HG02938 (cell line): ENCODE data around the gene COQ2.
"Not testable (repeated sequence)": the region's sequence is repeated elsewhere in the genome, so short reads cannot be mapped to it uniquely, and the experiment has no call there.

Experiments used
- ATAC-seq: cut with Tn5 transposase; IDR thresholded peaks from one replicate; pipeline ENCODE4 v1.9.1; 2021; ENCODE audit warnings: mild to moderate bottlenecking, moderate library complexity; ENCODE audit not compliant: unreplicated experiment

Gene COQ2, protein sequence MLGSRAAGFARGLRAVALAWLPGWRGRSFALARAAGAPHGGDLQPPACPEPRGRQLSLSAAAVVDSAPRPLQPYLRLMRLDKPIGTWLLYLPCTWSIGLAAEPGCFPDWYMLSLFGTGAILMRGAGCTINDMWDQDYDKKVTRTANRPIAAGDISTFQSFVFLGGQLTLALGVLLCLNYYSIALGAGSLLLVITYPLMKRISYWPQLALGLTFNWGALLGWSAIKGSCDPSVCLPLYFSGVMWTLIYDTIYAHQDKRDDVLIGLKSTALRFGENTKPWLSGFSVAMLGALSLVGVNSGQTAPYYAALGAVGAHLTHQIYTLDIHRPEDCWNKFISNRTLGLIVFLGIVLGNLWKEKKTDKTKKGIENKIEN

DNA sequence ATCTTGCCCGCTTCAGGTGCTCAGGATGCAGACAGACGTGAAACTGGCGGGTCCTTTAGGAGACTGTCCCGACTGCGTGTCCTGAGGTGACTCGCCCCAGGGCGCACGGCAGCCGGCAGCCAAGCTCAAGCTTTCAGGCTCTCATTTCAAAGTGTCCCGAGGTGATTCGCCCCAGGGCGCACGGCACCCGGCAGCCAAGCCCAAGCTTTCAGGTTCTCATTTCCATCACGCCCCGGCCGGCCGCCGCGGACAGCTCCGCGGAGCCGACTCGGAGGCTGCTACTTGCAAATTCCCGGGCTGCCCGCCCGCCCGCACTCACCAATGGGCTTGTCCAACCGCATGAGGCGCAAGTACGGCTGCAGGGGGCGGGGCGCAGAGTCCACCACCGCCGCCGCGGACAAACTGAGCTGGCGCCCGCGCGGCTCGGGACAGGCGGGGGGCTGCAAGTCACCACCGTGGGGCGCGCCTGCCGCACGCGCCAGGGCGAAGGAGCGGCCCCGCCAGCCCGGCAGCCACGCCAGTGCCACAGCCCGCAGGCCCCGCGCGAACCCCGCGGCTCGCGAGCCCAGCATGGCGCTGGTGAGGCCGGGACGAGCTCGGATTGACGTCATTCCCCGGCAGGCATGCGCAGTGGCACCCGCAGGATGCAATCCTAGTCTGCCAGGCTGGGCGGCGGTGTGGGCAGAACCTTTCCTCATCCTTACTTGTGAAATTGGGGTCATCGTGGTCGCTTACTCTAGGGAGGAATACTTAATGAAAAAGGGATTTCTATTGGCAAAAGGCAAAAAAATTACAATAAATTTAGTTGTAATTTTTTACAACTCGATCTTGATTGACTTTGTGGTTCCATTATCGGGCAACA is at the start of gene COQ2:
TSS of gene COQ2 (minus strand) at position 606 of the 862 bp plus-strand sequence. CDS start at position 572, 34 bp downstream.
- ATAC-seq, result peak; percentile 76

DNA sequence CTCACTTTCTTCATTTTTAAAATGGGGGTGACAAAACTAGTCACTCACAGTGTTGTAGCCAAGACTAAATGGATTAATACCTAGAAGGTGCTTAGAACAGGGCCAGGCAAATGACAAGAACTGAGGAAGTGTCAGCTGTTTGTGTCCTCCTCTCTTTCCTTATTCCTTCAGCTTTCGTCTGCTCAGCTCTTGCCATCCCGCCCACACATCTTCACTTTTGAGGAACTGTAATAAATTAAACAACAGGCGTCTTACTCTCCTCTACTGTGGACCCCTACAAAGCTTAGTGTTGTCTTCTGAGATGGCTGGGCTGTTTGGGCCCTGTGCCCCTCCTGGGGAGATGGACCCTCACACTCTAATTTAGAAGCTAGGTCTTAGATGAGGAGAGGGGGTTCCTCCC is 47.4 kb upstream of the COQ2 start:
- ATAC-seq, result no peak

DNA sequence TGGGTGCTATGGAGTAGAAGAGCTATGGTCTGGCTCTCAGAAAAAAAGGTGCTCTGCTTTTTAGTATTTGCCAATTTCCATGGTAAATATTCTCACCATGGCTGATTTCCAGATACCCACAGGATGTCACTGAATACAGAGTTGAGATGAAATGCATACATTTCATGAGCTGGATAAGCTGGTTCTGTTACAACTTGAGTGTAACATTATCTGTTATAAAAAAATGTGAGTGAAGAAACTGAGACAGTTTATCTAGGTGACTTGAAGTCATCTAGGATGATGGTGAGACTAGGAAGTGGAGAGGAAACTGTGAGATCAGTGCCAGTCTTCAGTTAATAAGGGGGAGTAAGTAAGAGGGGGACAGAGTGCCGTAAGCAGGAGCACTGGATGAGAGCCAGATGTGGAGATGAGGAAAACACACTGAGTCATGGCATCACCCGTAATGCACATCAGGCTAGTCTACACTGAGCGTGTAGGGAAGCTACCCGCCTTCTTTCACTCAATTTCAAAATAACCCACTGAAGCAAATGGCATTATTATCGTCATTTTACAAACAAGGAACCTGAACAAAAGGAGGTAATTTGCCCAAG is 45.0 kb upstream of the COQ2 start:
- ATAC-seq, result no peak

DNA sequence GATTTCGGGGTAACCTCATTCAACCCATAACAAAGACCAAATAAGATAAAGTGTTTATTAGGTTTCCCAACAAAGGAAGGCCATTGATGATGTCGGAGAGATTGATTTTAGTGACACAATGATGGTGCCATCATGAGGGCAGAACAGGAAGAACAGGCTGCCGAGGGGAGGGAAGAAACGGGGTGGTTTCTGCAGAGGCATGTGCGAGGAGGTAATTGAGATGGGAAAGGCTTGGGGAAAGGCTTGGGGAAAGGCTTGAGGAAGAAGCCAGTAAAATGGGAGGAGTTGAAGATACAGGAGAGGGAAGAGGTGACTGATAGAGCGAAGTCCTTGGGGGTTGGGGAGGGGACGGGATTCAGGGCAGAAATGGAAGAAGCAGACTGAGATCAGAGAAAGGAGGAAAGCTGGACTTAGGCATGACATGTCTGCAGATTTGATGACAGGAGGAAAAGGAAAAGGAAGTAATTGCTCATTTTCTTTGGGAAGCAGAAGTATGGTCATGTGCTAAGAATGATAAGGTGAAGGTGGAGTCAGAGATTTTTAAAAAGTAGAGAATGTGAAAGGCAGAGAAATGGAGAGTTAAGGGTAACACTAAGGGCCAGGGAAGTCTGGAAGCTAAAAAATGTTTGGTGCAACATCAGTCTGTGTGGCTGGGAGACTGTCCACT is 44.1 kb upstream of the COQ2 start:
- no peak for ATAC-seq

DNA sequence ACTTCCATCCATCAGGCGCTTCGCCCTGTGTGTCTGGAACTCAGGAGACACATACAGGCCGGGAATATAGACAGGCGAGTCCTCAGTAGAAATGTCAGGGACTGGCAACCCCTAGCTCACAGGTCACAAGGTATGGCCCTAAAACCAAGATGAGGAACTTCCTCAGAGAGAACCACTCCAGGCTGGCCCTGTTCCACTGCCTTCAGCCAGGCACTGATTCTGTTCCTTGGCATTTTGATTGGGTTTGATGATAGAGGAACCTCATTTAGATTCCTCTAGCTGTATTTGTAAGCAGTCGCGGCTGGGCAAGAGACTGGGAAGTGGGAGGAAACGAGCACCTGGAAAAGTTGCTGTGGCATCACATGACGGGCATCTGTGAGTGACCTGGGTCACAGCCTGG is 41.9 kb upstream of the COQ2 start:
- ATAC-seq, result no peak

DNA sequence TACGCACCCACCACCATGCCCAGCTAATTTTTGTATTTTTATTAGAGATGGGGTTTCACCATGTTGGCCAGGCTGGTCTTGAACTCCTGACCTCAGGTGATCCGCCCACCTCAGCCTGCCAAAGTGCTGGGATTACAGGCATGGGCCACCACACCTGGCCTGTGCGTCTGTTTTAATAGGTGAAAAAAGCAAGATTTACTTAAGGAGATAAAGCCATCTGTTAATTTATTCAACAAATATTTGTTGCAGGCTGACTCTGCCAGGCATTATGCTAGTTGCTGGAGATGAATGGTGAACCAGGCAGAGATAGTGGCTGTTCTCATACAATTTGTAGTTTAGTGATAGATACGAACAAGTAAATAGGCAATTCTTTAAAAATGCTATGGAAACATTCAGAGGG is 40.7 kb upstream of the COQ2 start:
- not testable (repeated sequence) for ATAC-seq

DNA sequence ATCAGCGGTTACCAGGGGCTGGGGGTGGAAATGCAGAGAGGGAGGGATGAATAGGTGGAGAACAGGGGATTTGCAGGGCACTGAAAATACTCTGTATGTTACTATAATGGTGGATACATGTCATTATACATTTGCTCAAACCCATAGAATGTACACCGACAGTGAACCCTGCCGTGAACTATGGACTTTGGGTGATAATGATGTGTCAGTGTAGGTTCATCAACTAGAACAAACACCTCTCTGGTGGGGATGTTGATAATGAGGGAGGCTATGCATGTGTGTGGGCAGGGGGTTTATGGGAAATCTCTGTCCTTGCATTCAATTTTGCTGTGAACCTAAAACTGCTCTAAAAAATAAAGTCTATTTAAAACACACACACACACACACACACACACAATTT is 38.5 kb upstream of the COQ2 start:
- no peak for ATAC-seq

DNA sequence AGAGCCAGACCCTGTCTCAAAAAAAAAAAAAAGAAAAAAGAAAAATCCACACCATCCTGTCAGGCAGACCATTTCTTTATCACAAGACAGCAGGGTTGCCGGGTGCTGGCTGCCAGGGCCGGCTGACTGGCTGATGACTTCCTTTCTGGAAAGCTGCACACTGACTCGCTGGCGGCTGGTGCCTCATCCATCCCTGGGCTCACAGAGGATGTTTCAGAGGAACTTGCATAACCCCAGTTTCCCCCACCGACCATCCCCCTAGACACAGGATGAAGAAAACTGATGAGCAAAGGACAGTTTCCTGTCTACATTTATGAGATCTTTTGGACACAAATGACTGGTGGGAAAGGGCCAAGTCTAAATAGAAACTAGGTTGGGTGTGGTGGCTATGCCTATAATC is 36.0 kb upstream of the COQ2 start:
- ATAC-seq, result no peak

DNA sequence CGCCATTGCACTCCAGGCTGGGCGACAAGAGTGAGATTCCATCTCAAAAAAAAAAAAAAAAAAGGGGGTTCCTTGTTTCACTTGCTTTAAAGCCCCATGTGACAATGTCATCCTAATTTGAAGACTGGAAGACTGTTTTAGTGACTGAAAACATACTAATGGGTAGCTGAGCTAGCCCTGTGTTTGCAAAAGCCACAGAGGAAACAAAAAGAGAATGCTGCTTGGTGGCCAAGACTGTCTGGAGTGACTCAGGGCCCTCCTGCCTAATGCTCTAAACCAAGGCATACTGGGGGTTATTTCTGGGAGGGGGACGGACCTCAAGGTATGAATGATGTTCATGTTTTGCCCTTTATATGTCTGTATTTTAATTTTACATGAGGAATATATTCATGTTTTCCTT is 34.1 kb upstream of the COQ2 start:
- ATAC-seq, result no peak

DNA sequence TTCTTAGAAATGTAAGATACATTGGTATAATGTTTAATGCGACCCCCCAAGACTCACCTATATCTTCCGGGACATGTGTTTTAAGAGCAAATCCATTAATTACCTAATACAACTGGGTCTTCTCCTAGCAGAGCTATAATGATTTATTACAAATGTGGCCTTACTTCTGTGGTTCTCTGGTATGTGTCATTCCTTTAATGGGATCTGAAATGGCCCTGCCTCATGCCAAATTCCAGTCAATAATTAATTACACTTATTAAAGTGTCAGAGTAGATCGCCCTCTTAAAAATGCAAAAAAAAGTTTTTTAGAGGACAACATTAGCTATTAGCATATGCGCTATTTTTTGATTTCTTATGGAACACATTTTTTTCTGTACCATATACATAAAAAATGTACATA is 33.1 kb upstream of the COQ2 start:
- no peak for ATAC-seq

DNA sequence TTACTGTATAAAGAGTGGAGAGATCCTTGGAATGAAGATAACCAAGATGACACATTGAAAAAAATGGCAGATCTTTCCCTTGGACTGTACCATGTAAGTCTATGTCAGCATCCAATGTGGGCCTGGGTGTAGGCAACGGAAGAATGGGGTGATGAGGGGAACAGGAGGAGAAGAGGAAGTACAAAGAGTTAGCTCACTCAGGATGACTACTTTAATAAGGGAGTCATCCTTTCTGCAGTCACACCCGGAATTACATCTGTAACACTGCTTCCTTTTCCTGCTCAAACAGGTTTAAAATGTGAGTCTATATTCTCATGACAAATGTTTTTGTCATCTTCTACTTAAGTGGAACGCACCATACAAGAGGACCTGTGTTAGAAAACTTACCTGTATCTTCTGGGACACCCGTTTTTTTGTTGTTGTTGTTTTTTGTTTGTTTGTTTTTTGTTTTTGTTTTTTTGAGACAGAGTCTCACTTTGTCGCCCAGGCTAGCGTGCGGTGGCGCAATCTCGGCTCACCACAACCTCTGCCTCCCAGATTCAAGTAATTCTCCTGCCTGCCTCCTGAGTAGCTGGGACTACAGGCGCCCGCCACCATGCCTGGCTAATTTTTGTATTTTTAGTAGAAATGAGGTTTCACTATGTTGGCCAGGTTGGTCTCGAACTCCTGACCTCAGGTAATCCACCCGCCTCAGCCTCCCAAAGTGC is 32.0 kb upstream of the COQ2 start:
- no peak for ATAC-seq

DNA sequence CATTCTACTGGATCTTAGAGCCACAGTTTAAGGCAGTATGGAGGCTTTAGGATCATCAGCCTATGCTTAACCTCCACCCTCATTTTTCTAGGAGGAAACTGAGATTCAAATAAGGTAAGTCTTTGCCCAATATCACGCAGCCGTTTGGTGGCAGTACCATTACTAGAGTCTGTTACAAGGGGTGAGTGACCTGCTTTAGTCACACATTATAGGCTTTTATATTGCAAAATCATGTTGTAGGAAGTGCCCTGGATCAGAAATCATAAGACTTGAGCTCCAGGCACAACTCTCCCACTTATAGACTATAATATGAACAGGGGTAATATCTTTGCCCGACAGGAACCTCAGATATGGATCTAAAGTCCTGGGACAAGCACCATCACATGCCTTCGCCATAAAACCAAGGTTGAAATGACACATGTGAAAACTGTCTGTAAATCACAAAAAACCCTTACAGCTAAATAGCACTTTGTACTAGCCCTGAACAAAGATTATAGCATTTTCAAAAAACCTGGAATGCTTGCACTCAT is 30.8 kb upstream of the COQ2 start:
- ATAC-seq, result no peak

DNA sequence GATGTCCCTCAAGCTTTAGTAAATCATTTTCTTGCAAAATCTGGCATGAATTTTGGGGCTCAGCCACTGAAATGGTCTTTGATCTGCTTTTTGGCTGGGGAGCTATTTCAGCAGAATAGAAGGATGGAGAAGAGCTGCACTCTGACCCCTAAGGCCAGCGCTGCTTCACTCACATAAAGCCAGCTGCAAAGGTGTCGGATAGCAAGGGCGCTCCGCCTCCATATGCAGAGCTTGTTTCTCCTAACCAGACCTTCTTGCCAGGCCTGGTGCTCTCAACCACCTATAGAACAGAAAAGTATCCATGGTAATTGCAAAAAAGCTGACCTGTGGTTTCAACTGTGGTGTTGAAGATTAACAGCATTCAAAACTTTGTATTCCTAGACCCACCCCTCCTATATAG is 24.1 kb upstream of the COQ2 start:
- no peak for ATAC-seq

DNA sequence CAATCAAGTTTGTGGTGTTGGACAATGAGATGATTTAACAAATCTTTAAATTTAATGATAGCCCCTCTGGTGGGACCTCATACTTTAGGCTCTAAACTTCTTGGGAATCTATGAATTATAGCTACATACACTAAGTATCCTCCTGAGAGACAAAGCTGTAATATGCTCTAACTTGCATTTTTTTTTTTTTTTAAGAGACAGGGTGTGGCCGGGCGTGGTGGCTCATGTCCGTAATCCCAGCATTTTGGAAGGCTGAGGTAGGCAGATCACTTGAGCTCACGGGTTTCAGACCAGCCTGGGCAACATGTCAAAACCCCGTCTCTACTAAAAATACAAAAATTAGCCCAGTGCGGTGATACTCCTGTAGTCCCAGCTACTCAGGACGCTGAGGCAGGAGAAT is 23.3 kb upstream of the COQ2 start:
- no peak for ATAC-seq

DNA sequence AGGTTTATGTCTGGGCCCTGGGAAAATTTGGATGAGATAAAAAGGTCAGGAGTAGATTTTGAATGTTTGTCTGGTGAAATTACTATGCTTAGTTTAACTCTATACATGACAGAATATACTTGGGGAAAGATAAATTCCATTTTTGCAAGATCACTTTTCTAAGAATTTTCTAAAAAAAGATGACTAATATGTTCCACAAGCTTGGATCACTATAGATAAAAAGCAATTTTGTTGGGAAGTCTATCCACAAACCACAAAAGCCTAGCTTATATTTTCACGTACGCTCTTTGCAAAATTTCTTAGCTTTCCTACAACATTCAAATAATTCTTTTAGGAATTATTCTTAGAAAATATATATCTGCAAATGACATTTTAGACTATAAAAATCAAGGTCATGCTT is 20.6 kb upstream of the COQ2 start:
- no peak for ATAC-seq

DNA sequence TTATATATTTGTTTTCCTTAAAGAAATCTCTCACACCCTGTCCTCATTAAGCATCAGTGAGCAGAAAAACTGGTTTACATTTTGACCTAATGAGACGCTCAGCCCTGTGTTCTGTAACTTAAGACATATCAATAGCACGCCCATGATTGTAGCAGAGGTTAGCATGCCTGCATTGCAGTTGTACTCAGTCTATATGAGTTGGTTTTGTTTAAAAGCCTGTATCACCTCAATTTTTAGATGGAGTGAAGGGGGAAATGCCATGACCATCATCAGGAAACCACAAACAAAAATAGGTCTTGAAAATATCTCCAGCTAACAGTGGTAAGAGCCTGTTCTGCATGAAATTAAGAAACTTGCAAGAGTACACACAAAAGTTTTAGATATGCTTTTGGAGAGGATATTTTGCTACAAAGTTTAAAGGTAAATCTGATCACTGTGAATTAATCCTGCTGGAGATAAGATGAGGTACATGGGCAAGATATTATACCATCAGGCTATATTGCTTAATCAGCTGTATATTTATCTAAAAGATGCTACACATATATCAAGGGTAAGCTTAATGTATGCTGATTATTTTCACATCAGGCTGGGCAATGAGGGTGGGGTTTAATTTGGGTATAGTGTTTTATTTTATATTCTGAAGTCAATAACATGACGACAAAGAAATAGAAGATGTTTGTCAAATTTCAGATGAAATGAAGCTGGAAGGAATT is 13.1 kb upstream of the COQ2 start:
- no peak for ATAC-seq

DNA sequence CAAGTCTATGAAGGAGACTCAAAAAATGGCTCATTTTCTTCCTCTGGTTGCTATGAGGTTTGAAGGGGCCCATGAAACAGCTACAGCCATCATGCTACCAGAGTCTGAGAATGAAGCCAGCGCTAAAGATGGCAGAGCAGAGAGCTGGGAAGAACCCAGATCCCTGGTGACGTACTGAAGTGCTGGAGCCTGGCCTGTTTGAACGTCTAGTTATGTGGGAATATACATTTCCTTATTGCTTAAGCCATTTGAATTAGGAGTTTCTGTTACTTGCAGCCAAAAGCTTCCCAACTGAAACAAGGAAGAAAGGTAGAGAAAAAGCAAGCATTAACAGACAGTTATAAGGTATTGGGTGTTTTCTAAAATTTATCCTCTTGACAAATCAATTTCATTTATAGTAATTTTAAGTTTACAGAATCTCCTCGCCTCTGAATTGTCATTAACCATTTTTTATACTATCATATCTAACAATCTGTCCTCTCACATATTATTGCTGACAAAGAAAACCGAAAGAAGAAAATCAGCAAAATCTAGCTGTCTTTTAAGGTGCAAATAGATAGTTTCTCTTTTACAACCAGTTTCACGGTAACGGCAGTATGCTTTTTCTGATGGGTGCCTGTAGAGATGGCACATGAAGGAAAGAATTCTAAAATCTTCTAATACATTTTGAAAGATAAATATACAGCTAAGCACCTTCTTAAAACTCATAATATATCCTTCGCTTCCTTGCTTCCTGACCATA is 8.9 kb upstream of the COQ2 start:
- no peak for ATAC-seq

DNA sequence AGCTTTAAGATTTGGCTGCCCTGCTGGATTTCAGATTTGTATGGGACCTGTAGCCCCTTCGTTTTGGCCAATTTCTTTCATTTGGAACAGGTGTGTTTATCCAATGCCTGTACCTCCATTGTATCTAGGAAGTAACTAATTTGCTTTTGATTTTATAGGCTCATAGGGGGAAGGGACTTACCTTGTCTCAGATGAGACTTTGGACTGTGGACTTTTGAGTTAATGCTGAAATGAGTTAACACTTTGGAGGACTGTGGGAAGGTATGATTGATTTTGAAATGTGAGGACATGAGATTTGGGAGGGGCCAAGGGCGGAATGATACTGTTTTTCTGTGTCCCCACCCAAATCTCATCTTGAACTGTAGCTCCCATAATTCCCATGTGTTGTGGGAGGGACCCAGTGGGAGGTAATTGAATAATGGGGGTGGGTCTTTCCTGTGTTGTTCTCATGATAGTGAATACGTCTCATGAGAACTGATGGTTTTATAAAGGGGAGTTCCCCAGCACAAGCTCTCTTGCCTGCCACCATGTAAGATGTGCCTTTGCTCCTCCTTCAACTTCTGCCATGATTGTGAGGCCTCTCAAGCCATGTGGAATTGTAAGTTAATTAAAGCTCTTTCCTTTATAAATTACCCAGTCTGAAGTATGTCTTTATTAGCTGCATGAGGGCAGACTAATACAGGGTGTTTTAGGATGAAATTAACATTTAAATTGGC is 5.6 kb upstream of the COQ2 start:
- ATAC-seq, result not testable (repeated sequence)
